ENCODE measurements around the gene RAVER1. TPM values are rescaled to one million over a fixed set of nuclear protein-coding genes. Genes with fewer than 3 reads are reported as not detected.

The RAVER1 gene
- total and polyA plus RNA-seq, 2 of the 13 experiments (the other 11 are each of a cell fraction or from before 2014, with no cell fraction given) = 3.6 to 7.9 TPM

- TF ChIP-seq NFE2L1 (CRISPR knock-in tag; IDR thresholded peaks at IDR 0.05; ENCODE audit: borderline replicate concordance) (no peak), ZNF704 (CRISPR knock-in tag; IDR thresholded peaks at IDR 0.05; ENCODE audit: borderline replicate concordance) (peak; percentile 46; the same call in 1 of the 2 replicates), FOXA3 (CRISPR knock-in tag; IDR thresholded peaks at IDR 0.05) (no peak), NFIB (CRISPR knock-in tag; IDR thresholded peaks at IDR 0.05; ENCODE audit: borderline replicate concordance) (no peak), ZNF160 (CRISPR knock-in tag; IDR thresholded peaks at IDR 0.05) (no peak), MXI1 (IDR thresholded peaks at IDR 0.05; ENCODE audit: borderline replicate concordance, low read depth, low read length) (no peak), ZNF431 (CRISPR knock-in tag; IDR thresholded peaks at IDR 0.05; ENCODE audit: borderline replicate concordance, low read depth) (no peak), ZNF407 (CRISPR knock-in tag; IDR thresholded peaks at IDR 0.05; ENCODE audit: not compliant biosample characterization) (no peak), SPEN (CRISPR knock-in tag; IDR thresholded peaks at IDR 0.05; ENCODE audit: low read depth) (no peak), PHF5A (CRISPR knock-in tag; IDR thresholded peaks at IDR 0.05; ENCODE audit: low read depth, unreplicated experiment) (no peak), ZNF609 (CRISPR knock-in tag; IDR thresholded peaks at IDR 0.05; ENCODE audit: borderline replicate concordance) (peak; percentile 46; the same call in 1 of the 2 replicates)
- TF ChIP-seq, protein P1, sequence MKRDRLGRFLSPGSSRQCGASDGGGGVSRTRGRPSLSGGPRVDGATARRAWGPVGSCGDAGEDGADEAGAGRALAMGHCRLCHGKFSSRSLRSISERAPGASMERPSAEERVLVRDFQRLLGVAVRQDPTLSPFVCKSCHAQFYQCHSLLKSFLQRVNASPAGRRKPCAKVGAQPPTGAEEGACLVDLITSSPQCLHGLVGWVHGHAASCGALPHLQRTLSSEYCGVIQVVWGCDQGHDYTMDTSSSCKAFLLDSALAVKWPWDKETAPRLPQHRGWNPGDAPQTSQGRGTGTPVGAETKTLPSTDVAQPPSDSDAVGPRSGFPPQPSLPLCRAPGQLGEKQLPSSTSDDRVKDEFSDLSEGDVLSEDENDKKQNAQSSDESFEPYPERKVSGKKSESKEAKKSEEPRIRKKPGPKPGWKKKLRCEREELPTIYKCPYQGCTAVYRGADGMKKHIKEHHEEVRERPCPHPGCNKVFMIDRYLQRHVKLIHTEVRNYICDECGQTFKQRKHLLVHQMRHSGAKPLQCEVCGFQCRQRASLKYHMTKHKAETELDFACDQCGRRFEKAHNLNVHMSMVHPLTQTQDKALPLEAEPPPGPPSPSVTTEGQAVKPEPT (CRISPR knock-in tag; IDR thresholded peaks at IDR 0.05; ENCODE audit: low read depth) = no peak
These were observed 44.0 kb downstream of the RAVER1 start (continued) for GRCh38 chr19:10289167-10289835.

Measured in HepG2 (cell line).